ENCODE results near the gene CHD9.

GRCh38 chr16:53087101-53087500, 32.3 kb downstream of the CHD9 start:
- no peak for TF ChIP-seq CTCF (IDR thresholded peaks at IDR 0.05; ENCODE audit: low read depth, low read length)
- TF ChIP-seq MAX (IDR thresholded peaks at IDR 0.05; ENCODE audit: low read depth, low read length): no peak
